RWPE2 (cell line): ENCODE results near the gene CIPC.

Experiments
- ATAC-seq: fragments of 200-7000 bp; cut with Tn5 transposase; 3 replicates; pipeline ENCODE4 v1.9.1; 2021; ENCODE audit warnings: low read depth
- DNase-seq: peaks from one replicate; pipeline ENCODE4 v3.0.0-alpha.2; 2020; ENCODE audit warnings: low spot score
- H3K27ac ChIP-seq: fragments of 450-650 bp; 2 replicates; pipeline ENCODE4 v1.5.1; 2017; ENCODE audit warnings: mild to moderate bottlenecking; ENCODE audit not compliant: poor library complexity, severe bottlenecking
- H3K27me3 ChIP-seq: fragments of 250-450 bp; sonication (Bioruptor Pico); 2 replicates; pipeline ENCODE4 v1.5.1; 2021; ENCODE audit warnings: mild to moderate bottlenecking, moderate library complexity; ENCODE audit not compliant: insufficient read depth, poor library complexity, severe bottlenecking
- H3K36me3 ChIP-seq: fragments of 250-450 bp; sonication (Bioruptor Pico); 2 replicates; pipeline ENCODE4 v1.5.1; 2020; ENCODE audit warnings: low read depth, mild to moderate bottlenecking, moderate library complexity
- H3K4me1 ChIP-seq: fragments of 250-450 bp; sonication (Bioruptor Pico); 2 replicates; pipeline ENCODE4 v1.5.1; 2021; ENCODE audit warnings: mild to moderate bottlenecking, moderate library complexity; ENCODE audit not compliant: insufficient read depth, poor library complexity, severe bottlenecking
- H3K4me3 ChIP-seq: fragments of 250-450 bp; sonication (Bioruptor Pico); 2 replicates; pipeline ENCODE4 v1.5.1; 2021; ENCODE audit warnings: mild to moderate bottlenecking, moderate library complexity; ENCODE audit not compliant: severe bottlenecking
- H3K9me3 ChIP-seq: fragments of 250-450 bp; sonication (Bioruptor Pico); 2 replicates; pipeline ENCODE4 v1.5.1; 2021; ENCODE audit warnings: mild to moderate bottlenecking, moderate library complexity; ENCODE audit not compliant: severe bottlenecking
- TF ChIP-seq, protein P1 (sequence below): fragments of 450-650 bp; IDR thresholded peaks from one replicate; pipeline ENCODE4 v1.5.1; 2017; ENCODE audit warnings: mild to moderate bottlenecking, moderate library complexity; ENCODE audit not compliant: poor library complexity, severe bottlenecking

CIPC gene, protein sequence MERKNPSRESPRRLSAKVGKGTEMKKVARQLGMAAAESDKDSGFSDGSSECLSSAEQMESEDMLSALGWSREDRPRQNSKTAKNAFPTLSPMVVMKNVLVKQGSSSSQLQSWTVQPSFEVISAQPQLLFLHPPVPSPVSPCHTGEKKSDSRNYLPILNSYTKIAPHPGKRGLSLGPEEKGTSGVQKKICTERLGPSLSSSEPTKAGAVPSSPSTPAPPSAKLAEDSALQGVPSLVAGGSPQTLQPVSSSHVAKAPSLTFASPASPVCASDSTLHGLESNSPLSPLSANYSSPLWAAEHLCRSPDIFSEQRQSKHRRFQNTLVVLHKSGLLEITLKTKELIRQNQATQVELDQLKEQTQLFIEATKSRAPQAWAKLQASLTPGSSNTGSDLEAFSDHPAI

GRCh38 chr14:77097700-77098528 is at the start of gene CIPC:
Gene CIPC, plus strand, starts transcription at chr14:77098258. Its CDS starts 7,451 bp downstream, at chr14:77105709.
- H3K4me1 ChIP-seq = peaks cover 20% of the 10 kb centered on the region
- TF ChIP-seq, protein P1, sequence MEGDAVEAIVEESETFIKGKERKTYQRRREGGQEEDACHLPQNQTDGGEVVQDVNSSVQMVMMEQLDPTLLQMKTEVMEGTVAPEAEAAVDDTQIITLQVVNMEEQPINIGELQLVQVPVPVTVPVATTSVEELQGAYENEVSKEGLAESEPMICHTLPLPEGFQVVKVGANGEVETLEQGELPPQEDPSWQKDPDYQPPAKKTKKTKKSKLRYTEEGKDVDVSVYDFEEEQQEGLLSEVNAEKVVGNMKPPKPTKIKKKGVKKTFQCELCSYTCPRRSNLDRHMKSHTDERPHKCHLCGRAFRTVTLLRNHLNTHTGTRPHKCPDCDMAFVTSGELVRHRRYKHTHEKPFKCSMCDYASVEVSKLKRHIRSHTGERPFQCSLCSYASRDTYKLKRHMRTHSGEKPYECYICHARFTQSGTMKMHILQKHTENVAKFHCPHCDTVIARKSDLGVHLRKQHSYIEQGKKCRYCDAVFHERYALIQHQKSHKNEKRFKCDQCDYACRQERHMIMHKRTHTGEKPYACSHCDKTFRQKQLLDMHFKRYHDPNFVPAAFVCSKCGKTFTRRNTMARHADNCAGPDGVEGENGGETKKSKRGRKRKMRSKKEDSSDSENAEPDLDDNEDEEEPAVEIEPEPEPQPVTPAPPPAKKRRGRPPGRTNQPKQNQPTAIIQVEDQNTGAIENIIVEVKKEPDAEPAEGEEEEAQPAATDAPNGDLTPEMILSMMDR = no peak
- H3K9me3 ChIP-seq = no peaks in the 10 kb centered on the region
- H3K4me3 ChIP-seq = peak within 1 kb of the TSS; percentile 88
- H3K36me3 ChIP-seq = no peaks in the 10 kb centered on the region
- DNase-seq = peak; percentile 100
- peak within 1 kb of the TSS; percentile 76 for H3K27ac ChIP-seq
- ATAC-seq = peak; percentile 88
- no peaks in the 10 kb centered on the region for H3K27me3 ChIP-seq

DNA sequence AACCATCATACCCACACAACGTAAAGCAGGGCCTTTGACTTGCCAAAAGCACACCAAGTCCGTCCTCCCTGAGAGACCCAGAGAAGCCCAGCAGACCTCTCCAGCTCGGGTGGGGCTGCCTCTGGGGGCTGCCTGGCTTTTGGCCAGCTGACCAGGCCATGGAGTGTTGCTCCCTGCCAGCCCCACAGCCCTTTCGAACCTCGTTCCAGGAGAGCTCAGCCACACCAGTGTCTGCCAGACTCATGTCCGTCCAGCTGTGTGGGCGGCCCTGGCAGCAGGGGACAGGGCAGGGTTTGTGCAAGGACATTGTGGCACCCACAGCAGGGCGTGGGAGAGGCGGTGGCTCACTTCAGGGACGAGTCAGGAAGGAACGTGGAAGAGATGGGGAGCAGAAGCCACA is 46.9 kb upstream of the CIPC start:
- H3K27ac ChIP-seq = no peak overlapping the region
- no peak overlapping the region for H3K4me3 ChIP-seq
- TF ChIP-seq, protein P1 = no peak
- H3K27me3 ChIP-seq = no peaks in the 10 kb centered on the region
- DNase-seq (no peak), ATAC-seq (no peak)
- peaks cover 6% of the 10 kb centered on the region for H3K9me3 ChIP-seq
- no peaks in the 10 kb centered on the region for H3K36me3 ChIP-seq
- peaks cover 17% of the 10 kb centered on the region for H3K4me1 ChIP-seq

DNA sequence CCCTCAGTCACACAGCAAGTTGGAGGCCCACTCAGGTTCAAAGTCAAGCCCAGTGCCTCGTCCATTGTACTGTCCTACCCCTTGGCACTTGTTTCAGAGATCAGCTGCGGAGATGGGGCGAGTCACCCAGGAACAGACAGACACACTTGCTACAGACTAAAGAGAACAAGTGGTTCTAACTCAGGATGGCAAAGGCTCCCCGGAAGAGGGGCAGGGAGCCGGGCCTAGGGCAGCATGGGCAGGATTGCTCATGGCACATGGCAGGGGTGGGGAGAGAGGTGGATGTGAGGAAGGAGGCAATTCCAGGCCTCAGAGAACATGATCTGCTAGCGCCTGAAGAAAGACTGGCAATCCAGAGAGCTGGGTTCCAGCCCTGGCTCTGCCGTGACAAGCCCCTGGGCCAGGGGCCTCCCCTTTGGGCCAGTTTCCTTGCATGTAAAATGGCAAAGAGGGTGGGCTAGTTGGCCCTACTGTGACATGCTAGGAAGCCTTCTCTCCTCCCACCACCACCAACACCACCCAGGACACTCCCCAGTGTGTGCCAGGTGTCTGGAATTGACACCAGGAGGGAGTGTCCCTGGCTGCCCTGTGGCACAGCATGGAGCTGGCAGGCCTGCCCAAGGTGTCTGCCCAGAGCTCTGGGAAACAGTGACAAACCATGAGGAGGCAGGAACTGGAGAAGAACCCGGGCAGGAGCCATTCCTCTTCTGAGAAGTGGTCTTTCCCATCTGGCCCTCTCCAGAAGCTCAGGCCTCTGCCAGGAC is 45.6 kb upstream of the CIPC start:
- TF ChIP-seq, protein P1 = no peak
- peaks cover 6% of the 10 kb centered on the region for H3K4me1 ChIP-seq
- peaks cover 9% of the 10 kb centered on the region for H3K9me3 ChIP-seq
- no peak overlapping the region for H3K4me3 ChIP-seq
- ATAC-seq (peak; percentile 62), DNase-seq (no peak)
- no peaks in the 10 kb centered on the region for H3K27me3 ChIP-seq
- H3K27ac ChIP-seq = peak overlapping the region; percentile 6
- no peaks in the 10 kb centered on the region for H3K36me3 ChIP-seq

- peak overlapping the region; percentile 6 for H3K27ac ChIP-seq
Measured at GRCh38 chr14:77053046-77053841, 44.8 kb upstream of the CIPC start.

More at GRCh38 chr14:77053046-77053841, 44.8 kb upstream of the CIPC start:
- ATAC-seq (peak; percentile 50; the same call in 1 of the 3 replicates), DNase-seq (no peak)
- no peaks in the 10 kb centered on the region for H3K27me3 ChIP-seq
- peaks cover 9% of the 10 kb centered on the region for H3K9me3 ChIP-seq
- H3K4me1 ChIP-seq = peaks cover 6% of the 10 kb centered on the region
- H3K36me3 ChIP-seq = no peaks in the 10 kb centered on the region
- no peak overlapping the region for H3K4me3 ChIP-seq
- TF ChIP-seq, protein P1 = peak; percentile 78
